AG04450 (cell line): ENCODE results near the gene ZNF790. TPM values are rescaled to one million over a fixed set of nuclear protein-coding genes. Genes with fewer than 3 reads are reported as not detected.

Source experiments
- CTCF ChIA-PET: fragments of 300-600, 350-600 bp; formaldehyde crosslinking; extraction: SDS; loops from one replicate; lab custom pipeline; 2022; ENCODE audit warnings: antibody characterized with exemption, inconsistent platforms; lab: Charles Lee
- POLR2A ChIA-PET: fragments of 350-600 bp; formaldehyde crosslinking; extraction: SDS; loops from one replicate; lab custom pipeline; 2021; ENCODE audit warnings: antibody characterized with exemption, inconsistent platforms; lab: Yijun Ruan, JAX
- DNase-seq: peaks from one replicate; pipeline ENCODE4 v3.0.0-alpha.2; 2011; ENCODE audit warnings: low read depth, low spot score
- H3K27ac ChIP-seq: one replicate; pipeline ENCODE4 v1.5.1; 2012; ENCODE audit warnings: low read depth, low read length, control low read depth
- H3K27me3 ChIP-seq: one replicate; pipeline ENCODE4 v1.6.0; 2012; ENCODE audit warnings: low read length; ENCODE audit not compliant: control insufficient read depth, insufficient read depth
- H3K4me3 ChIP-seq: 2 replicates; pipeline ENCODE4 v1.5.1; 2011; ENCODE audit warnings: mild to moderate bottlenecking, low read depth, low read length, control low read depth
- H3K9me3 ChIP-seq: 2 replicates; pipeline ENCODE4 v1.5.1; 2012; ENCODE audit warnings: low read length; ENCODE audit not compliant: control insufficient read depth, insufficient read depth
- polyA plus RNA-seq: library from polyadenylated mRNA; depleted of rRNA; stranded (reverse); fragments of >200 nt; gene quantifications from 2 replicates; pipeline ENCODE4 v1.2.3, GENCODE V29; 2011; rRNA removed
- small RNA-seq: library from RNA; depleted of rRNA; stranded (forward); fragments of <200 nt; gene quantifications from one replicate; pipeline ENCODE3, GENCODE V24; 2012; ENCODE audit warnings: low read depth; ENCODE audit not compliant: insufficient read length
- TF ChIP-seq, protein P1 (sequence below): IDR thresholded peaks from 2 replicates; pipeline ENCODE4 v1.5.1; 2011; ENCODE audit warnings: low read depth, low read length, control low read depth, inconsistent platforms

The ZNF790 gene
- polyA plus RNA-seq, 1 experiment = 4.1 TPM

DNA sequence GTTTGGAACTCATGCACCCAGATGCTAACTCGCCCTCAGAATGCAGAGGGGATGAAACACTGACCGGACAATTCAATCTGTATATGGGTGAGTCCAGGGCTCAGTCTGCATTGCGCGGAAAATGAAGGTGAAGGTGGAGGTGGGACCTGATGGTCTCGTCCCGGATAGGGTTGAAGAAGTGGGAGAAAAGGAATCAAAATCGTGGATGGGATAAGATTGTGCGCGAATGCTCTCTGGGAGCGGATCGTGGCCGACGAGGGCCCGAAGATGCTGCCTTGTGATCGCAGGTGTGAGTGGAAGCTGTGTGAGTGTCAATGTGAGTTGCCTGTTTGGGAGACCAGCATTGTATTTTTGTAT lies 65.0 kb downstream of the ZNF790 start:
- POLR2A ChIA-PET = interaction anchor here (0.6 to 1.2 kb wide), 3 partner anchors 24 to 199 kb away, joined by 3 to 4 read pairs (median 3); partner anchors contain the start of gene ZNF529
- Histone ChIP-seq H3K27me3 (no peaks in the 10 kb centered on the region), H3K4me3 (peak overlapping the region; percentile 94), H3K9me3 (peaks cover 48% of the 10 kb centered on the region), H3K27ac (no peak overlapping the region)
- no peak for DNase-seq
- CTCF ChIA-PET = no interaction called here
- TF ChIP-seq, protein P1, sequence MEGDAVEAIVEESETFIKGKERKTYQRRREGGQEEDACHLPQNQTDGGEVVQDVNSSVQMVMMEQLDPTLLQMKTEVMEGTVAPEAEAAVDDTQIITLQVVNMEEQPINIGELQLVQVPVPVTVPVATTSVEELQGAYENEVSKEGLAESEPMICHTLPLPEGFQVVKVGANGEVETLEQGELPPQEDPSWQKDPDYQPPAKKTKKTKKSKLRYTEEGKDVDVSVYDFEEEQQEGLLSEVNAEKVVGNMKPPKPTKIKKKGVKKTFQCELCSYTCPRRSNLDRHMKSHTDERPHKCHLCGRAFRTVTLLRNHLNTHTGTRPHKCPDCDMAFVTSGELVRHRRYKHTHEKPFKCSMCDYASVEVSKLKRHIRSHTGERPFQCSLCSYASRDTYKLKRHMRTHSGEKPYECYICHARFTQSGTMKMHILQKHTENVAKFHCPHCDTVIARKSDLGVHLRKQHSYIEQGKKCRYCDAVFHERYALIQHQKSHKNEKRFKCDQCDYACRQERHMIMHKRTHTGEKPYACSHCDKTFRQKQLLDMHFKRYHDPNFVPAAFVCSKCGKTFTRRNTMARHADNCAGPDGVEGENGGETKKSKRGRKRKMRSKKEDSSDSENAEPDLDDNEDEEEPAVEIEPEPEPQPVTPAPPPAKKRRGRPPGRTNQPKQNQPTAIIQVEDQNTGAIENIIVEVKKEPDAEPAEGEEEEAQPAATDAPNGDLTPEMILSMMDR = no peak

DNA sequence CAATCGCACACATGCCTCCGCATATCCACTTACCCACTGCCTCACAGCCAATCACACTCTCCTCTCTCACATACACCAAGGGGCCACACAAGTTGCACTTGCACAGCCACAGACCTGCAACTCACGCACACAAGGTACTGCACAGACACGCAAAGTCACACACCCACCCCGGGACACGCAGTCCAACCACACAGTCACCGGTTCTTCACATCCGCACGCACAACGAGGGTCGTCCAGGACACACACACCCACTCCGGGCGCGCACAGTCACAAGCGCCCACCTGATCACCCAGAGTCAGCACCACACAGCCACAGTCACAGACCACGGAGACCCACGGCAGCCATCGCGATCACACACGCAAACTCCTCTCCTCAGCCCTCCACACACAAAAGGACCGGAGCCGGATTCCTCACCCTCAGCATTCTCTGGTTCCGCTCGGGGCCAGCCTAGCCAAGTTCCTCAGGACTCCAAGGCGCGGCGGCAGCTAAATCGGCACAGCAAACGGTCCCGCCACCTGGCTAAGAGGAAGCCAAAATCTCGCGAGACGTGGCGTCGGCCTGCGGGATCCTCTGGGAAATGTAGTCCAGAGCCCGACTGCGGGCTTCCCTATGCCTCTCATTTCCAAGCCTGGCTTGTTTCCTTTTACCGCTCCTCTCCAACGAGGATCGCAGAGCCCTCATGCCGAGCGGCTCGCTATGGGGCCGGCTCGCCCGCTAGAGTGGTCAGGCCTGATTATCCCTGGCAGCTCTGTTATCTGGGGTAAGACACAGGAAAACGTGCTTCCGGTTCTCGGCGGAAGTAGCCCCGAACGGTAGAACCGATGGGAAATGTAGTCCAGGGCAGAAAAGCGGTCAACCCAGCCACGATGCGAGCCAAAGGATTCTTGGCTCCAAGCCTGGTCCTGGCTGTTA lies 65.6 kb downstream of the ZNF790 start, which contains the start of gene ZNF850:
TSS of gene ZNF850 (minus strand) at position 497 of the 912 bp plus-strand sequence. CDS start 10,201 bp downstream, outside the sequence.
- CTCF ChIA-PET = no interaction called here
- peak; percentile 86 for DNase-seq
- TF ChIP-seq, protein P1 = no peak
- Histone ChIP-seq H3K9me3 (peaks cover 51% of the 10 kb centered on the region), H3K4me3 (peak within 1 kb of the TSS; percentile 94), H3K27ac (peak within 1 kb of the TSS; percentile 88), H3K27me3 (no peaks in the 10 kb centered on the region)
- POLR2A ChIA-PET = interaction anchor here (0.6 to 1.2 kb wide), 3 partner anchors 25 to 199 kb away, joined by 3 to 4 read pairs (median 3); partner anchors contain the start of gene ZNF529

DNA sequence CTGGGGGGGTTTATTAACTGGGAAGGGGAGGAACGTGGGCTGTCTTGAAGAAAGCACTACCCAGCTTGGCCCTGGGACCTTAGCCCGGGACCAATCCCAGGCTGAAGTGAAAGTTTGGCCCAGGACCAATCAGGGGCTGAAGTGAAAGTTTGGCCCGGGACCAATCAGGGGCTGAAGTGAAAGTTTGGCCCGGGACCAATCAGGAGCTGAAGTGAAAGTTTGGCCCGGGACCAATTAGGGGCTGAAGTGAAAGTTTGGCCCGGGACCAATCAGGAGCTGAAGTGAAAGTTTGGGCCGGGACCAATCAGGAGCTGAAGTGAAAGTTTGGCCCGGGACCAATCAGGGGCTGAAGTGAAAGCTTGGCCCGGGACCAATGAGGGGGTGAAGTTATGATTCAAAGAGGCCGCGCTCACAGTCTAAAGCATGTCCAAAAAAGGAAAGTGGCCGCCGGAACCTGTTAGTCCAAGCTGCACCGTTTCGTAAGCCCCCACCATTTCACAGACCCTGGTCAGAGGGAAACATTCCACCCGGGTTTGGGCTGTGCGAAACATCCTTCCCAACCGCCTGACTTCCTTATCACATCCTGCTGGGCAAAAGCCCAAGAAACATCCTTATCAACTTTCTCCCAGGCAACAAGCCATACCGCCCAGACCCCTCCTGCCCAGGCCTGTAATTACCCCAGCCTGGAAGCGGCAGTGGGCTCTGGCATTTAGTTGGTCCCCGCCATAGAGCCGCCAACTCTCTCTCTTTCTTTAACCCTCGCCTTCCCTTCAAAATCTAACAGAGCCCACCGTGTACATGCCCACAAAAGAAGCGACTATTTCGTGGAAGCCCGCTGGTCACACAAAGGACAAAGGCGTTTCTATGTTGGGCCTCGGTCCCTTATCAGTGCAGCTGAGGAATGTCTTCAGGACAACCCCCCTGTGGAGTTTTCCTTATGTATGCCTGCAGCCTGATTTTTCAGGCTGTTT lies 66.6 kb downstream of the ZNF790 start:
- ChIA-PET CTCF (interaction anchor here (0.7 kb wide), 3 partner anchors 146 to 1140 kb away, joined by 3 read pairs; no protein-coding TSS in a partner anchor), POLR2A (interaction anchor here (1.2 kb wide), 1 partner anchor 26 kb away, joined by 3 read pairs; no protein-coding TSS in a partner anchor)
- Histone ChIP-seq H3K9me3 (peaks cover 54% of the 10 kb centered on the region), H3K27ac (peak overlapping the region; percentile 88), H3K4me3 (peak overlapping the region; percentile 94), H3K27me3 (no peaks in the 10 kb centered on the region)
- DNase-seq = peak; percentile 58
- TF ChIP-seq, protein P1 = no peak

Small RNA genes within 50 kb of the gene (small RNA-seq; reads per million reads assigned to genes)
- not detected for gene RF00019

Other genes starting within 250 kb of the ZNF790 start
- 2.0 and 2.2 TPM in 2 replicates for gene ZNF382, start 233.1 kb downstream of the ZNF790 start, polyA plus RNA-seq
- 4.5 and 6.1 TPM in 2 replicates for gene ZNF461, start 171.6 kb downstream of the ZNF790 start, polyA plus RNA-seq
- gene ZNF567, start 150.8 kb downstream of the ZNF790 start, polyA plus RNA-seq = 5.5 and 8.5 TPM in 2 replicates
- gene ZNF850, start 65.6 kb downstream of the ZNF790 start, polyA plus RNA-seq = 1.1 and 1.2 TPM in 2 replicates
- 2.3 and 2.6 TPM in 2 replicates for gene ZNF345, start 12.5 kb upstream of the ZNF790 start, polyA plus RNA-seq
- 1.1 and 1.9 TPM in 2 replicates for gene ZNF829, start 77.9 kb upstream of the ZNF790 start, polyA plus RNA-seq
- 7.8 and 8.6 TPM in 2 replicates for gene ZNF568, start 77.9 kb upstream of the ZNF790 start, polyA plus RNA-seq
- 4.2 and 5.9 TPM in 2 replicates for gene ZNF420, start 240.0 kb upstream of the ZNF790 start, polyA plus RNA-seq